DOHH2 (cell line): ENCODE data around the gene FN3KRP.

Experiments
- EZH2phosphoT487 ChIP-seq: fragments of 200-600 bp; sonication (generic); IDR thresholded peaks from 2 replicates; pipeline ENCODE4 v1.6.1; 2017; ENCODE audit warnings: borderline replicate concordance, mild to moderate bottlenecking, antibody characterized with exemption, low read length, moderate library complexity, mixed read lengths
- TF ChIP-seq, protein P1 (sequence below): fragments of 200-600 bp; sonication (generic); IDR thresholded peaks from one replicate; pipeline ENCODE4 v1.5.1; 2014; ENCODE audit warnings: antibody characterized with exemption, mild to moderate bottlenecking, low read depth, low read length; ENCODE audit not compliant: poor library complexity, severe bottlenecking

DNA sequence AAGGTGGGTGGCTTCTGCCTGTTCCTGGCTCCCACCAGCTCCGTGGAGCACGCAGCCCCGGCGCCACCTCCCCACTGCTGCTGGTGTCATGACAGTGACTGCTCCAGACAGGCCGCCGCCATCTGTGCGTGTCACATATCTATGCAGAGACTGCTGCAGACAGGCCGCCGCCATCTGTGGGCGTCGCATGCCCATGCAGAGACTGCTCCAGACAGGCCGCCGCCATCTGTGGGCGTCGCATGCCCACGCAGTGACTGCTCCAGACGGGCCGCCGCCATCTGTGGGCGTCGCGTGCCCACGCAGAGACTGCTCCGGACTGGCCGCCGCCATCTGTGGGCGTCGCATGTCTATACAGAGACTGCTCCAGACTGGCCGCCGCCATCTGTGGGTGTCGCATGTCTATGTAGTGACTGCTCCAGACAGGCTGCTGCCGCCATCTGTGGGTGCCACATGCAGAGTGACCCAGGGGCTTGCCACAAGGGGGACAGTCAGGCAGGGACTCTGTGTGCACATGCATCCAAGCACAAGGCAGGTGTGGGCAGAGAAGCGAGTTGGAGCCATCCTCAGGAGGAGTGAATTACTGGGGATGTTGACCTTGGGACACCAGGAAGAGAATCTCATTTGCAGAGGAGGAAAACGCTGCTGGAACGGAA lies 3.3 kb upstream of the FN3KRP start:
- TF ChIP-seq, protein P1, sequence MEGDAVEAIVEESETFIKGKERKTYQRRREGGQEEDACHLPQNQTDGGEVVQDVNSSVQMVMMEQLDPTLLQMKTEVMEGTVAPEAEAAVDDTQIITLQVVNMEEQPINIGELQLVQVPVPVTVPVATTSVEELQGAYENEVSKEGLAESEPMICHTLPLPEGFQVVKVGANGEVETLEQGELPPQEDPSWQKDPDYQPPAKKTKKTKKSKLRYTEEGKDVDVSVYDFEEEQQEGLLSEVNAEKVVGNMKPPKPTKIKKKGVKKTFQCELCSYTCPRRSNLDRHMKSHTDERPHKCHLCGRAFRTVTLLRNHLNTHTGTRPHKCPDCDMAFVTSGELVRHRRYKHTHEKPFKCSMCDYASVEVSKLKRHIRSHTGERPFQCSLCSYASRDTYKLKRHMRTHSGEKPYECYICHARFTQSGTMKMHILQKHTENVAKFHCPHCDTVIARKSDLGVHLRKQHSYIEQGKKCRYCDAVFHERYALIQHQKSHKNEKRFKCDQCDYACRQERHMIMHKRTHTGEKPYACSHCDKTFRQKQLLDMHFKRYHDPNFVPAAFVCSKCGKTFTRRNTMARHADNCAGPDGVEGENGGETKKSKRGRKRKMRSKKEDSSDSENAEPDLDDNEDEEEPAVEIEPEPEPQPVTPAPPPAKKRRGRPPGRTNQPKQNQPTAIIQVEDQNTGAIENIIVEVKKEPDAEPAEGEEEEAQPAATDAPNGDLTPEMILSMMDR: no peak
- no peak for TF ChIP-seq EZH2phosphoT487
